GM21390 (cell line): Measurements from ENCODE around the gene TLR9.

Source experiments
- ATAC-seq: cut with Tn5 transposase; IDR thresholded peaks from one replicate; pipeline ENCODE4 v1.9.1; 2021; ENCODE audit not compliant: unreplicated experiment

Gene TLR9

DNA sequence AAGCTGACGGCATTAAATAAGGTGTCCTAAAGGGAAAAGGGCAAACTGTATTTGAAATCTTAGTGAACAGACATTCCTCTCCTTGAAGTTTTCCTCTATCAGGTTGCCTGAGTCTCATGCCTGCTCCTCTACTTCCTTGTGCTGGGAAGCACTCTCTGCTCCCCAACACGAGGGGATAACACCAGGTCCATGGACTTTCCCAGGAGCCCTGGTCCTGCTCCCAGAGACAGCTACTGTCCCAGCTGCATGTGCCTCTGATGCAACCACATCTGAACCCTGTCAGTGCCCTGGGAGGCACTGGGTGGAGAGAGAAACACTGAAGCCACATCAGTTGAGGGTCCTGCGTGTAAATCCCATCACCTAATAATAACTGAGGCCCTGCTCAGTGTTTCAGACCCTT is 7.4 kb downstream of the TLR9 start:
- ATAC-seq = no peak

DNA sequence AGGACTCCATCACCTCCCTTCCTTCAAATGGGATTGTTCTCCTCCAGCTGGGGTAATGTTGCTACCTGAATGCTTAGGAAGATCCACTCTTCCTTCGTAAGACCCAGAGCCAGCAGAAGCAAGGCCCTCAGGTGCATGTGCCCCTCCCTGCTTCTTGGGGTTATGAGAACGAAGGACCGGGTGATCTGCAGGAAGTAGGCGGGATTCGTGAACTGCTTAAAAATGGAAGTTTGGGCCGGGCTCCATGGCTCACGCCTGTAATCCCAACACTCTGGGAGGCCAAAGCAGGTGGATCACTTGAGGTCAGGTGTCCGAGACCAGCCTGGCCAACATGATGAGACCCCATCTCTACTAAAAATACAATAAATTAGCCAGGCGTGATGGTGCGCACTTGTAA is 8.0 kb downstream of the TLR9 start:
- ATAC-seq = no peak

DNA sequence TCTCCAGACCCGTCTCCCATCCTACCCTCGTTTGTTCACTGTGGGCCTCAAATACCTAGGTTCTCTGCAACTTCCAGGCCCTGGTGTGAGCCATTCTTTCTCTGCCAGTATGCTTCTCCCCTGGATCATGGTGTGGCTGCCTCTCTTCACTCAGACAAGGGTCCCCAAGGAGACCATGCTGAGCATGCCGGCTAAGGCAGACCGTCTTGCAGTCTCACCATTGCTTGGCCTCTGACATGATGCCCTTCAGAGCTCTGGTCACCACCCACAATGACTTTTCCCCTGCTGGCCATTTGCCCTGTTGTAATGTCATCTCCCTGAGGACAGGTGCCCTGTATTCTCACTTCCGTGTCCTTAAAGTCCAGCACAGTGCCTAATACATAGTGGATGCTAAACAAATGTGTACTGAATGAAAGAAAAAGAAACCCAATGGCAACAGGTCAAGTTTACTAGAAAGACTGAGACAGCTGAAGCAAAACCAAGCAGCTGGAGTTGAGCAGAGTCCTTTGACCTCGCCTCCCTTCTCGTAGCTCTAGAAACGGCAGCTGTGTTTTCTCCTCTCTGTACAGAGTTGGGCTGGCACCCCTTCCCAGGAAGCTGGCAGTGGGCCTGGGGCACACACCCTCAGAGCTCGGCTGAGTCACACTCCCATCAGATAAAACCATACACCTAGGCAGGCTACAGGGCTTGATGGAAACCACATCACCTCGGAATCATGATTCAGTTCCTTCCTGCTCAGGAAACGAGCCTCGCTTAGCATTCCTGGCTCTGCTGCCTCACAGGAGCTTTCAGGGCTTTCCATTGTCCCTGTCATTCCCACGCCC is 8.6 kb downstream of the TLR9 start:
- no peak for ATAC-seq

GRCh38 chr3:52215351-52215750 is 10.1 kb downstream of the TLR9 start:
- no peak for ATAC-seq

DNA sequence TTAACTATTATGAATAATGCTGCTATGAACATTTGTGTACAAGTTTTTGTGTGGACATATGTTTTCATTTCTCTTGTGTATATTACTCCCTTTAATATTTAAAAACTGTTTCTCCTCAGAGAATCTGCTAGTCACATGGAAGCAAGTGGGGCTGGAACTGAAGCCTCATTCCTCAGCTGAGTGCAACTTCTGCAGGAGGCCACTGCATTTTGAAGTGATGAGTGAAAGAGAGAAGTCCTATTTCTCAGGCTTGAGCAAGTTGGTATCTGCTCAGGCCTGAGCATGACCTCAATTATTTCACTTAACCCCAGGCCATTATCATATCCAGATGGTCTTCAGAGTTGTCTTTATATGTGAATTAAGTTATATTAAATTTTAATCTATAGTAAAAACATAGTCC is 11.5 kb downstream of the TLR9 start:
- ATAC-seq = no peak

GRCh38 chr3:52213005-52213404 is 12.4 kb downstream of the TLR9 start:
- no peak for ATAC-seq

DNA sequence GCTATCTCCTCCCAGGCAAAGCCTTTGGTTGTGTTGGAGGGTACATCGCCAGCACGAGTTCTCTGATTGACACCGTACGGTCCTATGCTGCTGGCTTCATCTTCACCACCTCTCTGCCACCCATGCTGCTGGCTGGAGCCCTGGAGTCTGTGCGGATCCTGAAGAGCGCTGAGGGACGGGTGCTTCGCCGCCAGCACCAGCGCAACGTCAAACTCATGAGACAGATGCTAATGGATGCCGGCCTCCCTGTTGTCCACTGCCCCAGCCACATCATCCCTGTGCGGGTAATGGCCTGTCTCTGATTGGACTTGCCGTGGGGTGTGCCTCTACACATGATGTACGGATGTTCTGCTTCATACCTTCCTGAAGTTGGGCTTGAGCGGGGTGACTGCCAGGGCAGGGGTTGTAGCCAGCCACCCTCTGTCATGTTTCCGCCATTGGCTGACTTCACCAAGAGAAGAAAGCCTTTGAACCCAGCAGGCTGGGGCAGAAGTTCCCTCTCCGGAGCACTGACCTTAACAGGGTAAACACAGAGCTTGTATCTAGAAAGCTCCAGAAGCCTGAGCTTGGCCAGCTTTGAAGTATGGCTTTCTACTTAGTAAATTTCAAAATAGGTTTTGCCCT is 14.1 kb downstream of the TLR9 start:
- ATAC-seq = no peak

- no peak for ATAC-seq
Measured at GRCh38 chr3:52210550-52211046, 14.8 kb downstream of the TLR9 start.

DNA sequence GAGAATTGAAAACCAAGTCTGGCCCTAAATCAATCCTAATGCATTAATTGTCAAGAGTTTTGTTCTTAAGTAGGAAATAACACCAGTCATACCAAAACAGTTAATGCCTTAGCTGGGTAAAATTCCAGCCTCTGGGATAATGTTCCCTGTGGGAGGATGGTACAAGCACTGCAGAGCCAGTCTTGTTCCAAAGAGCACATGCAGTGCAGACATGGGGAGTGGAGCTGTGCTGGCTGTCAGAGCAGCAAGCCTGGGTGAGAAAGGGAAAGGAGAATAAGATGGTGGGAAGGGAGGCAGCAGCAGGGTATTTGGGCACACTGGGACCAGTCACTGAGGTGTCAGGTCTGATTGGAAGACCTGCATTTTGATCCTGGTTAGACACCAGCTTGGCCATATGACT is 15.4 kb downstream of the TLR9 start:
- ATAC-seq = no peak

- ATAC-seq = no peak
Measured at GRCh38 chr3:52208556-52208955, 16.9 kb downstream of the TLR9 start.

DNA sequence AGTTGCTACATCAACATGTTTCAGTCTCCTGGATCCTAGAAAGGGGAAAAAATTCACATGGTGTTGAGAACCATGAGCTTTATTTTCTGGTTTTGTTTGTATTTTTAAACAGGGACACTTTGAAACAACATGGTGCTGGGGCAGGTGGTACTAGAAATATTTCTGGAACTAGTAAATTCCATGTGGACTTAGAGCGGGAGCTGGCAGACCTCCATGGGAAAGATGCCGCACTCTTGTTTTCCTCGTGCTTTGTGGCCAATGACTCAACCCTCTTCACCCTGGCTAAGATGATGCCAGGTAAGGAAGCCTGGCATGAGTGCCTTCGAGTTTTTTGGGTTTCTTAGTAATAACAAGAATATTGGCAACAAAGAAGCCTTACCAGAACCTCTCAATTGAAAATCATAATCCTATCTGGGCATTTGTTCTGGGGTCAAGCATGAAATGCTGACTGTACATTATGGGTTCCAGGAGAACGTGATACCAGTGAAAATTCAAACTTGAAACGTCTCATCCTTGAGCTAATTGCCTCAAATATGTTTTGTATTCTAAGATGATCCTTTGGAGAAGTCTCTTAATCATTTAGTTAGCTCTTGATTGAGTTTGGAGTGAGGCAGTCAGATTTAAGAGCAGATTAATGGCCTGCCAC is 19.6 kb downstream of the TLR9 start:
- ATAC-seq = no peak

DNA sequence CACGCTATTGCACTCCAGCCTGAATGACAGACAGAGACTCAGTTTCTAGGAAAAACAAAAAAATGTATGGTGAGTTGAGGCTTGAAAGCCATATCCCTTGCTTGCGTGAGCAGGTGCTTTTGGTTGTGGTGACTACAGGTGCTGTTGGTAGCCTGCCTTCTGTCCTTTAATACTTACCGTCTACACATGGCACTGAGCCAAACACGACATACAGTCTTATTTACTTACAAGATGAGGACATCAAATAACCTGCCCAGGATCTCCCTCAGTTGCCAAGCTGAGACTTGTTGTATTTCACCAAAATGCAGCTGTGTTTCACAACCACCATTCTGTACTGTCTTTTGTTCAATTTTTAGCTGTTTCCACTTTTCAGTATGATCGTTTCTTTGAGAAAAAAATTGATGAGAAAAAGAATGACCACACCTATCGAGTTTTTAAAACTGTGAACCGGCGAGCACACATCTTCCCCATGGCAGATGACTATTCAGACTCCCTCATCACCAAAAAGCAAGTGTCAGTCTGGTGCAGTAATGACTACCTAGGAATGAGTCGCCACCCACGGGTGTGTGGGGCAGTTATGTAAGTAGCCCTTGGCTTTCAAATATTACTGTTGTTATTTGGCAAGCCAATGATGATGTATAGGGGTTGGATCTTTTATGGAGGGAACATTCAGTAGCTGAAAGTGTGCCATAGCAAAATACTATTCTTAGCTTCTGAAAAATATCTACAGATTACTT is 20.9 kb downstream of the TLR9 start:
- ATAC-seq = no peak

- ATAC-seq = no peak
Measured at GRCh38 chr3:52203701-52204100, 21.7 kb downstream of the TLR9 start.

DNA sequence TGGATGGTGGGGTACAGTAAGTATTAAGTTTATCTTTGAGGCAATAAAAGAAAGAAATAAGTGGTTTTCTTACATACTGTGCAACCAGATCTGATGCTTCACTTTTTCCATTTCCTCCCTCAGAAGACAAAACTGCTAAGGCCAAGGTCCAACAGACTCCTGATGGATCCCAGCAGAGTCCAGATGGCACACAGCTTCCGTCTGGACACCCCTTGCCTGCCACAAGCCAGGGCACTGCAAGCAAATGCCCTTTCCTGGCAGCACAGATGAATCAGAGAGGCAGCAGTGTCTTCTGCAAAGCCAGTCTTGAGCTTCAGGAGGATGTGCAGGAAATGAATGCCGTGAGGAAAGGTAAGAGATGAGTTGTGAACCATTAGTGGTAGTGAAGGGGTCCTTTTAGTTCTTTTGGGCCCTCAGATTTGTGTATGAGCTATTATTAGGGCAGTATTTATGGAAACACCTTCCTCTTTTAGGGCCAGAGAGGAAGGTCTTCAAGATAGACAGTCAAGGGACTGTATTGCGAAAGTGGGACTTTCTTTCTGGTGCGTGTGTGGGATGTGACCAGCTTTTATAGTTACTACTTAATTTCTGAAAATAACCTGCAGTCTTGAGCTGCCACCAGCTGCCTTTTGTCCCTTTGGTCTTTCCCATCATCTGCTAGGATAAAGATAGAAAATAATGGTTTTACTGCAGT is 22.9 kb downstream of the TLR9 start:
- no peak for ATAC-seq

DNA sequence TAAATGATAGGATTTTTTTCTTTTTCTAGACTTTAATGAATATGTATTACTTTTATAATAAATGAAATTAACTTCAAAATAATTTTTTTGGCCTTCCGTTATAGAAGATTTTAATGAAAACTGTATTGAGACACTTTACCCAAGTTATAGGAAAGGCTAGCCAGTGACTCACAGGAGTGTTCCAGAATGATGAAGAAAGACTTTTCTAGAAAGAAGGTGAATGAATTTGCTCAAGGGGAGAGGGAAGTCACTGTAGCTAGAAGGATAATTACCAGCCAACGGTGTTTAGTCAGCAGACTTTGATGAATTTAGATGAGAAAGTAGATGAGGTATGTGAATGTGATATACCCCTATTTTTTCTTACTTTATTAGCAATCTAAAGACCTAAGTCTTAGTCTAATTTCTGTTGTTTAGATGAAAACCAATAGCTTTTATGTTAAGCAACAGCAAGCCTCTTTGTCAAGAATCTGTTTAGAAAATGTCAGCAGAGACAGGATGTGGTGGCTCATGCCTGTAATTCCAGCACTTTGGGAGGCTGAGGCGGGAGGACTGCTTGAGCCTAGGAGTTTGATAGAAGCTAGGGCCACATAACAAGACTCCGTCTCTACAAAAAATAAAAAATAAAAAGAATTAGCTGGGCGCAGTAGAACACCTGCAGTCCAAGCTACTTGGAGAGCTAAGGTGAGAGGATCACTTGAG is 24.3 kb downstream of the TLR9 start:
- no peak for ATAC-seq

- ATAC-seq = peak; percentile 1
Measured at GRCh38 chr3:52198643-52199608, 26.5 kb downstream of the TLR9 start.

GRCh38 chr3:52197842-52198625 is 27.4 kb downstream of the TLR9 start, which contains the start of gene ALAS1:
Gene ALAS1 (plus strand): TSS chr3:52198160. CDS start chr3:52199242, 1,082 bp downstream.
- peak; percentile 73 for ATAC-seq

GRCh38 chr3:52197499-52197841 is 28.0 kb downstream of the TLR9 start:
- no peak for ATAC-seq
